COLO829 (cell line): ENCODE measurements around the gene TIMM50.

Source experiments
- DNase-seq: peaks from one replicate; pipeline ENCODE4 v3.0.0; 2012; ENCODE audit warnings: low spot score

The TIMM50 gene

GRCh38 chr19:39500543-39500942, 19.9 kb downstream of the TIMM50 start:
- no peak for DNase-seq

GRCh38 chr19:39501340-39501739, 20.7 kb downstream of the TIMM50 start:
- DNase-seq = no peak

DNA sequence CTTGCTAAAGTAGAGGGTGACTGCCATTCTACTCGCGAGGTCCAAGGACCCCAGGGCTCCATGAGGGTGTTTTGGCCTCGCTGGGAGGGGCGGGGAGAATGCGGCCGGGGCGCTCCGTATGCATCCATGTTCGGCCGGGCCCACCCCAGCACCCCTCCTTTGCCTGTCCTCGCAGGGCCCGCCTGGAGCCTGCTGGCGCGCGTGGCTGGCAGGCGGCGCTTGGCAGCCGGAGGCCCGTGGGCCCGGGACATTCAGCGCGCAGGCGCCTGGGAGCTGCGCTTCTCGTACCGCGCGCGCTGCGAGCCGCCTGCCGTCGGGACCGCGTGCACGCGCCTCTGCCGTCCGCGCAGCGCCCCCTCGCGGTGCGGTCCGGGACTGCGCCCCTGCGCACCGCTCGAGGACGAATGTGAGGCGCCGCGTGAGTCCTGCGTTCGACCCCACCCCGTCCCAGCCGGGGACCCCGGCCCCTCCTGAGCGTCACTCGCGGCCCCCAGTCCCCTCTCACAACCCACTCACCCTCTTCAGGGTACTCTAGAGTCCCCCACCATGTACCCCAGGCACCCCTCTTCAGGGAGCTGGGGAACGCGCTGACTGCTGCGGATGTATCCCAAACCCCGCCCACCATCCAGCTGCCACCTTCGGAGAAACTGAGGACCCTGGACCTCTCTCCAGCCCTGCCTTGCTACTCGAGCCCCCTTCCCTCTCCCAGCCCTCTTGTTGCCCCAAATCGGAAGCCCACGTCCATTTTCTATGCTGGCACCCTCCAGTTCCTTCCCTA, 22.2 kb downstream of the TIMM50 start:
- peak; percentile 77 for DNase-seq

- no peak for DNase-seq
These were observed 25.9 kb downstream of the TIMM50 start for GRCh38 chr19:39506598-39506943.

DNA sequence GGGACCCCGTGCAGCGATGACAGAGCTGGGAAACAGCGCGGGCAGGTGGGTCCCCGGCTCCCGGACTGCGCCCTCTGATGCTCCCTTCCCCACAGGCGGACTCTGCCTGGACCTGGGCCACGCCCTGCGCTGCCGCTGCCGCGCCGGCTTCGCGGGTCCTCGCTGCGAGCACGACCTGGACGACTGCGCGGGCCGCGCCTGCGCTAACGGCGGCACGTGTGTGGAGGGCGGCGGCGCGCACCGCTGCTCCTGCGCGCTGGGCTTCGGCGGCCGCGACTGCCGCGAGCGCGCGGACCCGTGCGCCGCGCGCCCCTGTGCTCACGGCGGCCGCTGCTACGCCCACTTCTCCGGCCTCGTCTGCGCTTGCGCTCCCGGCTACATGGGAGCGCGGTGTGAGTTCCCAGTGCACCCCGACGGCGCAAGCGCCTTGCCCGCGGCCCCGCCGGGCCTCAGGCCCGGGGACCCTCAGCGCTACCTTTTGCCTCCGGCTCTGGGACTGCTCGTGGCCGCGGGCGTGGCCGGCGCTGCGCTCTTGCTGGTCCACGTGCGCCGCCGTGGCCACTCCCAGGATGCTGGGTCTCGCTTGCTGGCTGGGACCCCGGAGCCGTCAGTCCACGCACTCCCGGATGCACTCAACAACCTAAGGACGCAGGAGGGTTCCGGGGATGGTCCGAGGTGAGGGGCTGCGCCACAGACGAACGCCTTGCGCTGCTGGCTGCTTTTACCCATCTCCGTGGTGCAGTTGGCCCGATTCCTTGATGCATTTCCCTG, 26.5 kb downstream of the TIMM50 start:
- peak; percentile 88 for DNase-seq

GRCh38 chr19:39507715-39508364, 27.2 kb downstream of the TIMM50 start:
- no peak for DNase-seq

DNA sequence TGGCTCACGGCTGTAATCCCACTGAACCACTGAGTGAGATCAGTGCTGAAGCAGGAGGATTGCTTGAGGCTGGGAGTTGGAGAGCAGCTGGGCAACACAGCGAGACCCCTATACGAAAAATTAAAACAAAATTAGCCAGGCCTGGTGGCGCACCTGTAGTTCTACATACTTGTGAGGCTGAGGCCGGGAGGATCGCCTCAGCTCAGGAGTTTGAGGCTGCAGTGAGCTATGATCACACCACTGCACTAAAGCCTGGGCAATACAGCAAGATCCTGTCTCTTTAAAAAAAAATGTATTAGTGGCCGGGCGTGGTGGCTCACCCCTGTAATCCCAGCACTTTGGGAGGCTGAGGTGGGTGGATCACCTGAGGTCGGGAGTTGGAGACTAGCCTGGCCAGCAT, 28.0 kb downstream of the TIMM50 start:
- no peak for DNase-seq

DNA sequence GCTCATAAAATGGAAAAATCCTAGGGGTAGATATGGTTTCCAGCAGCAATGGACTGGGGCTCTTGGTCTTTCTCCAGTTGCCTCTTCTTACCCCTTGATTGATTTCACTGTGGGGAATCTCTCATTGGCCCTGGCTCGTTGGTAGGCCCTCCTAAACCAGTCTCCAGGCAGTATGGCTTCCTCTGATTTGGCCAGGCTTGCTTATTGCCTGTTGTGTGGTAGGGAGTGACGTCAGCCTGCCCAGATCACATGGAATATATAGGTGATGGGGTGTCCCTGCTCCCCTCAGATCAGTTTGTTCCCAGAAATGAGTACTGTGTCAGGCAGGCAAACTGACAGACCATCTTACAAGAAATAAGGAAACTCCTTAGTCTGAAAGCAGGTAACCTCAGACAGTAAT, 28.6 kb downstream of the TIMM50 start:
- DNase-seq = no peak

GRCh38 chr19:39512988-39513387, 32.4 kb downstream of the TIMM50 start:
- no peak for DNase-seq

DNA sequence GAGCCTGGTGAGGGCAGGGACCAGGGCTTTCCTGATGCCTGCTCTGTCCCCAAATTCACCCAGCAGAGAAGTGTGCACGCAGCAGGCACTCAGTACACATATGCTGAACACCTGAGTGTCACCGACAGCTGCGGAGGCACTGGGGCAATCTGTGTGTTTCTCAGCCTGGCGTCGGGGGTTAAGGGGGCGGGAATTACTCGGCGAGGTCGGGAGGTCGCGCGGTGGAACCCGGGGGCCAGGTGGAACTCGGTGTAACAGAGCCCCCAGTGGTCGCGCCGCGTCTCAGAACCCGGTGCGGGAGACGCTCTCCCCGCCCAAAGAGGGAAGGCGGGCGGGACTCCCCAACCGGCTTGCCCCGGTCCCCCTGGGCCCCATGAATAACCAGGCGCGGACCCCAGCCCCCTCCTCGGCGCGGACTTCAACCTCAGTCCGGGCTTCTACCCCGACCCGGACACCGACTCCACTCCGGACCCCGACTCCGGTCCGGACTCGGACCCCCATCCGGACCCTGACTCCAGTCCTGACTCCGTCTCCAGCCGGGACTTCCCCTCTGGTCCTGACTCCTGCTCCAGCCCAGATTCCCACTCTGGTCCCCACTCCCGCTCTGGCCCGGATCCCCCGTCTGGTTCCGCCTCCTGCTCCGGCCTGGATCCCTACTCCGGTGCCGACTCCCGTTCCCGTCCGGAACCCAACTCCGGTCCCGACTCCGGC, 34.4 kb downstream of the TIMM50 start, which contains the start of gene SELENOV:
SELENOV (plus strand) TSS at position 300 of the 711 bp plus-strand sequence; CDS start at position 374, 74 bp downstream.
- no peak for DNase-seq

GRCh38 chr19:39515551-39516191, 35.0 kb downstream of the TIMM50 start:
- DNase-seq = no peak

- DNase-seq = no peak
These were observed 35.6 kb downstream of the TIMM50 start for GRCh38 chr19:39516270-39516669.

DNA sequence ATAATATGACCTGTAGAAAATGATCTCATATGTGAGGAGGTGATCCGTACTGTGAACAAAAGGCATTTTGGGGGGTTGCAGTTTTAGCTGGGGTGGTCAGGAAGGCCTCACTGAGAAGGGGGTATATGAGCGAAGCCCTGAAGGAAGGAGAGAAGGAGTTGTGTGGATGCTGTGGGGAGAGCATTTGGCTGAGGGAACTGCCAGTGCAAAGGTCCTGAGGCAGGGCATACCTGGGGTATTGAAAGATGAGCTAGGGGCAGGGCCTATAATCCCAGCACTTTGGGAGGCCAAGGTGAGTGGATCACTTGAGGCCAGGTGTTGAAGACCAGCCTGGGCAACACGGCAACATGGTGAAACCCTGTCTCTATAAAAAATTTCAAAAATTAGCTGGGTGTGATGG, 36.8 kb downstream of the TIMM50 start:
- DNase-seq = no peak

DNA sequence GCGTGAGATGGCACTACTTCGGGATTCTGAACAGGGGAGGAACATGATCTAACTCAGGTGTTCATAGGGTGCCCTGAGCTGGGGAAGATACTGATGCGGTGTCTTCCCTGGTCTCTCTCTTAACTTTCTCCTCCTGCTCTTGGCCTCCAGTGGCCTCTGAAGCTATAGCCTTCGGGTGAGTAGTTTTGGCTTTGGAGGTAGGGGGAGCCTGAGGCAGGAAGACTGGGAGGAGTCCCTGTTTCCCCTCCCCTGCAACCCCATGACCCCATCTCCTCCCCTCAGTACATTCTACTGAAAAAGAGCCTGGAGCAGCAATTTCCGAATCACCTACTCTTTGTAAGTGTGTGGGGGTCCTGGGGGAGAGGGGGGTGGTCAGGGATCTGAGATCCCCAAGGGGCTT, 37.8 kb downstream of the TIMM50 start:
- no peak for DNase-seq

- DNase-seq = no peak
These were observed 38.3 kb downstream of the TIMM50 start for GRCh38 chr19:39518975-39519374.

GRCh38 chr19:39520541-39521484, 40.2 kb downstream of the TIMM50 start:
- no peak for DNase-seq

DNA sequence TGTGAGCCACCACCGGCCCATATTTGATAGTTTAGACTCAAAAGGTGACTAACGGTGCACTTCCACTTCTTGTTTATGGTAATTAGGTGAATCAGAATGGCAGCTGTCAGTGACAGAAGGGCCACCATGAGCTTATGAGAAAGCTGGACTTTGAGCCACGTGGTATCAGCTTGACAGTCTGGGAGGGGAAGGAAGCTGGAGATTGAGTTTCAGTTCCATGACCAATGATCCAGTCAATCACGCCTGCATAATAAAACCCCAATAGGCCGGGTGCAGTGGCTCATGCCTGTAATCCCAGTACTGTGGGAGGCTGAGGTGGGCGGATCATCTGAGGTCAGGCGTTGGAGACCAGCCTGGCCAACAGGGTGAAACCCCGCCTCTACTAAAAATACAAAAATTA, 43.9 kb downstream of the TIMM50 start:
- no peak for DNase-seq

DNA sequence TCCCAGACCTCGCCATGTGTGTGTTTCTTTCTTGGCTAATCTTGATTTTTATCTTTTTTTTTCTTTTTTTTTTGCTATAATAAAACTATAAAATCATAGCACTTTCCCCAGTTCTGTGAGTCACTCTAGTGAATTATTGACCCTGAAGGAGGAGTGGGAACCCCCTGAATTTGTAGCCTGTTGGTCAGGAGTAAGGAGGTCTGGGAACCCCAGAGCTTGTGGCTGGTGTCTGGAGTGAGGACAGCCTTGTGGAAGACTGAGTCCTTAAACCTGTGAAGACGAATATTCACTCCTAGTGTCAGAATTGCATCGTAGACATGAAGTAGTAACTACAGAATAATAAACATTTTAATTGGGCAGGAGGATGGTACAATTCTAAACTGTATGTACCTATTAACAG, 44.6 kb downstream of the TIMM50 start:
- no peak for DNase-seq

DNA sequence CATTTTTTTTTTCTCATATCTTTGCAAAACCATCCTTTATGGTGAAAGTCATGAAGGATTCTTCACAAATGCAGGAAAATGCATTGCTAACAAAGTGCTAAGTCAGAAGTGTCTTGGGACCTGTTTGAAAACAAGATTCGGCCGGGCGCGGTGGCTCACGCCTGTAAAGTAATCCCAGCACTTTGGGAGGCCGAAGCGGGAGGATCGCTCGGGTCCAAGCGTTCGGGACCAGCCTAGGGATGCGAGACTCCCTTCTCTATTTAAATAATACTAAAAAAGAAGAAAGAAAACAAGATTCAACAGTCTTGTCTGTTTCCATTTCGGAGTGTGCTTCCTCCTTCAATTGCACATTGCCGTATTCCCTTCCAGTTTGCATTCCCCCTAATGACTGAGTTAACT, 51.2 kb downstream of the TIMM50 start:
- DNase-seq = no peak

DNA sequence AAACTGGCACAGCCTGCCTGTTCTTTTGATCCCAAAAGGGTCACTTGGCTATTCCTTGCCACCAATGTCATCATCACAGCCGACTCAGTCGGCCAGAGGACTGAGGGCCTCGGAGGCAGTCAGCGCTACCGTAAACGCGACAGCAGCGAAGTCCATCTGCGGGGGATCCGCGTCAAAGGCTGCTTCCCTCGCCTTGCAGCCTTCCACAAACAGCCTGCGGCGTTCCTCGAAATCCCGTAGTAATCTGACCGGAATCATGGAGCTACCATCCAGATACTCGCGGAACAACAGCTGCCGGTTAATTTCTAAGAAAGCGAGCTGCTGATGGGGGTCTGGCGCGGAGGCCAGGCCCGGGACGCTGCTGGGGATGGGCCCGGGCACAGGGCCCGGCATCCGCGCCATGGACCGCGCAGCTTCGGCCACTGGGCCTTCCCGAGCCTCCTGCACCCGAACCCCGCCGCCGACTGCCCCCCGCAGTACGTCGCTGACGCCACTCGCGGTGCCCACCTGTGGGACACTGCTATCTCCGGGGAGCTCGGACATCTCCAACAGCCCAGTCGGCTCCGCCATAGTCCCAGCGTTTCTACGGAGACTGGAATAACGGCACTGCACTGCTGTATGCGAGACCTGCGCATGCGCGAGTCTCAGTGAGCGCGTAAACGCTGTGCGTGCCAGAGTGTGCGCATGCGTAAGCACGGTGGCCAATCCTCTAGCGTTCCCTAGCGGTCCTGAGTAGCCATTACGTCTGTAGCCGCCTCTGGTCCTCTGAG, 51.8 kb downstream of the TIMM50 start, which contains the start of gene EID2B:
EID2B (minus strand) TSS at position 620 of the 770 bp plus-strand sequence; CDS start at position 570, 50 bp downstream.
- peak; percentile 99 for DNase-seq
